Left renal pelvis (tissue), 4 donors: ENCODE results near the gene CSRP1. TPM values are rescaled to one million over a fixed set of nuclear protein-coding genes. Genes with fewer than 3 reads are reported as not detected.
"Not testable (repeated sequence)": the region's sequence is repeated elsewhere in the genome, so short reads cannot be mapped to it uniquely, and the experiment has no call there.

Experiments
- DNase-seq, 4 donors: peaks; one replicate each; pipeline ENCODE4 v3.0.0-alpha.2; 2013; ENCODE audit warnings: low read depth in 4 of 4, low spot score in 3 of 4
- polyA plus RNA-seq, 4 donors: library from polyadenylated mRNA; unstranded; fragments of 120-200 nt; gene quantifications; one replicate each; pipeline ENCODE4 v1.2.1, GENCODE V29; 2013; ENCODE audit not compliant: insufficient read length in 4 of 4

CSRP1 gene
- polyA plus RNA-seq, result 100 to 1,000 TPM; 137 to 415 (median 143) TPM

DNA sequence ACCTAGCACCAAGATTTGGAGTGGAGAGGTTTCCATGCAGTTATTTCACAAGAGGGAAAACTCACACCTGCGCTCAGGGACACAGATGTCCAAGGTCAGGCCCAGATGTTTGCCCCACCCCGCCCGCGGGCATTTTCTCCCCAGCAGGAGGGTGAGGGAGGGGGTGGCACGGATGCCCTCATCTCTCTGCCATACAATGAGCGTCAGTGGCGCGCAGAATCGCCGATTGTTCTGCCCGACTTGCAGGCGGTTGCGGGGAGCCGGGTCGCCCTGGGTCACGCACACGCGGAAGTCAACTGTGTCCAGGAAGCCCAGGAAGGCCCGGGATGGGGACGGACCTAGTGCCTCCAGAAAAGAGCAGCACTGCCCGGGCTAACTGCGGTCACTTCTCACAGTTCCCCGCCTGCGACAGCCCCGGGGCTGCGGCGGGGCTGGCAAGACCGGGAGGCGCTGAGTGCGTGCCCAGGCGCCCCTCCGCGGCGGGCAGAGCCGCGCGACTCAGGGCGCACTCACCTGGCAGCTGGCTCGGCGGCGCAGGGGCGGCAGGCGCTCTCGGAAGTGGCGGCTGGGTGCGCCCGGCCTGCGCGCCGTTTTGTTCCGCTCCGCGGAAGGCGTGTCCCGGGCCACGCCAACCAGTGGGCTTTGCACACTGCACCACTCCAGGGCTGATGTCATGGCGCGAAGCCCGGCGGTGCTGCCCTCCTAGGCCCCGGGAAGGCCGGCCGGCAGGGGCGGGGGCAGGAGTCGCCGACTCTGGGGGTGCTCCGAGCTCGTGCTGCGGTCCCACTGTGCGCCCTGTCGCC lies at the start of gene CSRP1:
Gene CSRP1, minus strand, starts transcription at position 567 of the 803 bp plus-strand sequence. CDS start 10,820 bp downstream, outside the sequence.
- peak in 1 of 4 donors; percentile 71 for DNase-seq

GRCh38 chr1:201555593-201555945 lies 48.6 kb upstream of the CSRP1 start:
- DNase-seq, result no peak

DNA sequence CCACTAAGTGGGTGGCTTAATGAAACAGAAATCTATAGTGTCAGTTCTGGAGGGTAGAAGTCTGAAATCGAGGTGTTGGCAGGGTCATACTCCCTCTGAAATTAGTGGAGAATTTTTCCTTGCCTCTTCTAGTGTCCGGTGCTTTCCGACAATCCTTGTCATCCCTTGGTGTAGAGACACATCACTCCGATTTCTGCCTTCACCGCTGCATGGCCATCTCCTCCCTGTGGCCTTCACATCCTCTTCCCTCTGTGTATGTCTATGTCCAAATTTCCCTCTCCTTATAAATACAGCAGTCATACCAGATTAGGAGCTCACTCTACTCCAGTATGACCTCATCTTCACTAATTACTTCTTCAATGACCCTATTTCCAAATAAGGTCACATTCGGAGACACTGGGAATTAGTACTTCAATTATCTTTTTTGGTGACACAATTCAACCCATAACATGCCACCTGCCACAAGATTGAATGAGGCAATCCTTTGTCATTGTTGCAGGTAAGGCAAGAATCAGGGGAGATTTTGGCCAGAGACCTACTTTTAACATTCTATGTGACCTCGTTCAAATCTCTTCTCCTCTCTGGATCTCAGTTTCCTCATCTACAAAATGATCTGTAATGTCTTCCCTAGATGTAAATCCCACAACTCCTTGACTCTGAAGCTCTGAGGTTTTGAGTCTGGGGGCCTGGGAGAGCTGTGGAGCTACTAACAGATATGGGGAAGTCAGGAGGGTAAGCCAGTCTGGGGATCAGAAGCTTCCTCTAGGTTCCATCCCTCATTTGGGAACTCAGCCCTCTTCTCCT lies 48.1 kb upstream of the CSRP1 start:
- no peak for DNase-seq

GRCh38 chr1:201554190-201554600 lies 47.3 kb upstream of the CSRP1 start:
- no peak for DNase-seq

DNA sequence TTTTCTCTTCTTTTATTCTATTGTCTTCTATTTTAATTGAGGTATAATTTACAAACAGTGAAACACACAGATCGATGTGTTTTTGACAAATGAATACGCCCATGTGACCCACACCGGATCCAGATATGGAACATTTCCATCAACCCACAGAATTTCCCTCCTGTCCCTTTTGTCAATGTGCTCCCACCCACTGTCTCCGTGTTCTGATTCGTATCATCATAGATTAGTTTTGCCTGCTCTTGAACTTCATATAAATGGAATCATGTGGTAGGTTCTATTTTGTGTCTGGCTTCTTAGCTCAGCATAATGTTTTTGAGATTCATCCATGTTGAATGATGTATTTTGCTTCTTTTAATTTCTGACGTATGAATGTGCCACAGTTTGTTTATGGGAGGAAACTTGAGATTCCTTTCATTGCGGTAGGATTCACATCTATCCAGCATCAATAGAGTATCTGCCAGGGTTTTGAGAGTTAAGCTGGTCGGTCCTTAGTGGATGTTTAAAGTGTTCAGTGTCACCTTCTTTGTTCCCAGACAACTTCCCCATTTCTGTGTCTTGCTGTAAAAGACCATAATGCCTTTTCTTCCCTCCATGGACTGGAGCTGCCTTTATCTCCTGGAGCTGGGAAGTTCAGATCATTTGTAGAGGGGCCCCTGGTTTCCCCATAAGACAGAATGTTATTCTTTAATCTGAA lies 46.7 kb upstream of the CSRP1 start:
- DNase-seq, result no peak

DNA sequence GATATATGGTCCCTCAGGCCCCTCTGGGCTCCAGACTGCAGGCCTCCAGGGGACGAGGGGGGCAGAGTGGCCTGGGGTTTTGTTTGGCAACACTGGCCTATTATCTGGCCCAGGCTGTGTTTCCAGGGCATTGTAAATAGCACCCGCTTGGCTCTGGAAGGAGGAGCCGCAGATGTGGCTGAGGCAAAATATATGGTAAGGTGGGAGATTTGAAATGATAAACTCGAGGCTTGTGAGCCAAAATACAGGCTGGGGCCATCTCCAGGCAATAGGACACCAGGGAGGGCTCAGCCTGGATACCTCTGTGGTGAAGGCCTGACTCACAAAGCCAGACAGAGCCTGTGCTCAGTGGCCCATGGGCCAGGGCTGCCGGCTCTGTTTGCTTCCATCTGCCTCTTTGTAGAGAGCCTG lies 46.0 kb upstream of the CSRP1 start:
- no peak for DNase-seq

DNA sequence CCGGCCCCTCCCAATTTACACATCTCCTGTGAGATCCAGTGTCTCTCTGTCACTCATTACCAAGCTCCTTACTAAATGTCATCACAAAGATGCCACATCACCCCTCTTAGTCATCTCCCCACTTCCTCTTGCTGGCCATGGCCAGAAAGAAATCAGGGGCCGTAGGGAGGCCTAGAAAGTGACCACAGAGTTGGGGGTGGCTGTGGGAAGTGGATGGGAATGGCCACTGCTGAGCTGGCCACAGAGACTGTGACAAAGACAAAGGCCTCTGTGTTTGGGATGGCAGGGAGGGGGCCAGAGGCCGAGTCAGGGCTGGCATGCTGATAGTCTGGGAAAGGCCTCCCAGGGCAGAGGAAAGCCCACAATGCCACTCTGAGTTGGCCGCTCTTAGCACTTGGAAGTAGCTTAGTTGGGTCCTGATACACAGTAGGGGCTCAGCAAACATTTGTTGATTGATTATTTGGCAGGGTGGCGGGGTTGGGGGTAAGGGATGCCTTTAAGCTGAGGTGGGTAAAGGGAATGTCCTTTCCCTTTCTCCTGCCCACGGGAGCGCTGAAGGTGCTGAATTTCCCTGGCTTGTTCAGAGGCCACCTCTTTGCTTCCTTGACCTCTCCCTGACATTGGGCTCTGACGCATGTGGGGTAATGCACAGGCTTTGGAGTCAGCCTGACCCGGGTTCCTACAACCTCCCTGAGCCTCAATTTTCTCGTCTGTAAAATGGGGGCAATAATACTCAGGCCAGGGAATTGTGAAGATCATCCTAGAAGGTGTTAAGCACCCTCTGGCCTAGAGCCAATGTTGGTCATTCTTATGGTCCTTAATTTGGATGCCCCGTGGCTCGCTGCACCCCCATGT lies 45.2 kb upstream of the CSRP1 start:
- no peak for DNase-seq

DNA sequence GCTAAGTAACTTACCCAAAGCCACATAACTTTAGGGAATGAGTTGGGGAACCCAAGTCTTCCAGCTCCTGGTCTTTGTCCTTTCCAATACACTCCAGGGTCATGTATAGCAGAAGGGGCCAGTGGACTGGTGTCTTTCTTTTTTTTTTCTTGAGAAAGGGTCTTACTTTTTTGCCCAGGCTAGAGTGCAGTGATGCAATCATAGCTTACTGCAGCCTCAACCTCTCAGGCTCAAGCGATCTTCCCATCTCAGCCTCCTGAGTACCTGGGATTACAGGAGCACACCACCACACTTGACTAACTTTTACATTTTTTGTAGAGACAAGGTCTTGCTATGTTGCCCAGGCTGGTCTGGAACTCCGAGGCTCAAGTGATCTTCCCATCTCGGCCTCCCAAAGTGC lies 44.2 kb upstream of the CSRP1 start:
- no peak for DNase-seq

DNA sequence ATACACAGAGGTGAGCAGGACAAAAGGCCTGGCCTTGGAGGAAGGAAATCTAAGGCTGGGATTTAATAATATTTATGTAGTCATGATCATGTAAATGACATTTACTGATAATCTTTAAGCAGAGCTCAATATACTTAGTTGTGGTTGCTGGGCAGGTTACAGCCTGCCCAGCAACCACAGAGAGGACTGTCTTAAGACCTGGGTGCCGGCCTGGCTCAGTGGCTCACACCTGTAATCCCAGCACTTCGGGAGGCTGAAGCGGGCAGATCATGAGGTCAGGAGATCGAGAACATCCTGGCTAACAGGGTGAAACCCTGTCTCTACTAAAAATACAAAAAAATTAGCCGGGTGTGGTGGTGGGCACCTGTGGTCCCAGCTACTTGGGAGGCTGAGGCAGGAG lies 42.6 kb upstream of the CSRP1 start:
- not testable (repeated sequence) for DNase-seq

DNA sequence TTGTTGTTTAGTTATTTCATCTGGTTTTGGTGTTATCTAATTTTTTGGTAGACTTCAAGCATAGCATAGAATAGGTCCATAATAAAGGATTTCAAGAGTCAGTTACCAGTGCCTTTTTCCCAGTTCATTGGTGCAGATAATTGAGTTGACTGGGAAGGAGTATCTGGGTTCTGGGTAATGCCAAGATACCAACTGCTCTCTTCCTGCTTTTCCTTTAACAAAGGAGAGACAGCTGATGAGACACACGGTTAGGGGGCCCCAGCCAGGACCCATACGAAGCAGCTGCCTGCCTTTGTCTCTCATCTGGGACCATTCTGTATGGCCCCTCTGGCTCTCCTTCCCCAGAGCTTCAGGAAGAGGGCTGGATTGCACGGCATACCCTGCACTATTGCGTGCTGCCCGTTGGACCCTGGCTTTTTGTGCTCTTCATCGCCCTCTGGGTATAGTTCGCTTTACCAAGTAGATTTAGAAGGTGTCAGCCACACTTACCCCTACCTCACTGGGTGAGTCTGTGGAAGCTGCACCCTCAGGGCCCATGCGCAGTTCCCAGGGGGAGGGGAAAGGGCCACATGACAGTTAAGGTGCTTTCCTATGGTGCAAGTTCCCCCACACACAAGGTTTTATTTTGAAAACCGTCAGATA lies 39.0 kb upstream of the CSRP1 start:
- no peak for DNase-seq

GRCh38 chr1:201544710-201545109 lies 37.8 kb upstream of the CSRP1 start:
- no peak for DNase-seq

DNA sequence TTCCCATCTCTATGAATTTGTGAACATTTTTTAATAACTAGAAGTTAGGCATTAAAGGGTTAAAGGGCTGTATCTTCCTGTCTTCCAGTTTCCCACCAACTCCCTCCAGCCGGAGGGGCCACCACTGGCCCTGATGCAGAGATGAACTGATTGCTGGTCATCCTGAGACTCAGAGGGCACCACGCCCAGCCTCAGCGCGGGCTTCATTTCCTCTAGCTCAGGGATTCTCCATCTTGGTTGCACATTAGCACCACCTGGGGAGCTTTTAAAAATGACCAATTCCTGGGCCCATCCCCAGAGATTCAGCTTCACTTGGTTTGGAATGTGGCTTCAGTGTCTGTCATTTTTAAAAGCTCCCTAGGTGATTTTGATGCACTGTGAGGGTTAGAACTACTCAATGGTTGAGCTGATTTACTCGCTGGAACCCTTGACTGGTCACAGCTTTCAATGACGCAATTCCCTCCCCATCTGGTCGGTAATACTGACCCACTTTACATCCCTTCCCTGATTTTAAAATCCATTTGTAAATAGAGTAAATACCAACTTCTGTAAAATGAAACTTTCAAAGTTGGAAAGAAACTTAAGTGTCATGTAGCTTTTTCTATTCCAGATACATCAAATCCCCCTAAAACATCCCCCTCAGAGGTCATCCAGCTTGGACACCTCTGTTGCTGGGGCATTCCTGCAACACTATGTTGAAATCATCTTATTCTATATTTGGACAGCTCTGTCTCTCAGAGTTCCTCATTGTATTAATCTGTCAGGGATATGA lies 37.1 kb upstream of the CSRP1 start:
- DNase-seq, result no peak

- no peak for DNase-seq
Observed at GRCh38 chr1:201542309-201543035, 35.5 kb upstream of the CSRP1 start.

DNA sequence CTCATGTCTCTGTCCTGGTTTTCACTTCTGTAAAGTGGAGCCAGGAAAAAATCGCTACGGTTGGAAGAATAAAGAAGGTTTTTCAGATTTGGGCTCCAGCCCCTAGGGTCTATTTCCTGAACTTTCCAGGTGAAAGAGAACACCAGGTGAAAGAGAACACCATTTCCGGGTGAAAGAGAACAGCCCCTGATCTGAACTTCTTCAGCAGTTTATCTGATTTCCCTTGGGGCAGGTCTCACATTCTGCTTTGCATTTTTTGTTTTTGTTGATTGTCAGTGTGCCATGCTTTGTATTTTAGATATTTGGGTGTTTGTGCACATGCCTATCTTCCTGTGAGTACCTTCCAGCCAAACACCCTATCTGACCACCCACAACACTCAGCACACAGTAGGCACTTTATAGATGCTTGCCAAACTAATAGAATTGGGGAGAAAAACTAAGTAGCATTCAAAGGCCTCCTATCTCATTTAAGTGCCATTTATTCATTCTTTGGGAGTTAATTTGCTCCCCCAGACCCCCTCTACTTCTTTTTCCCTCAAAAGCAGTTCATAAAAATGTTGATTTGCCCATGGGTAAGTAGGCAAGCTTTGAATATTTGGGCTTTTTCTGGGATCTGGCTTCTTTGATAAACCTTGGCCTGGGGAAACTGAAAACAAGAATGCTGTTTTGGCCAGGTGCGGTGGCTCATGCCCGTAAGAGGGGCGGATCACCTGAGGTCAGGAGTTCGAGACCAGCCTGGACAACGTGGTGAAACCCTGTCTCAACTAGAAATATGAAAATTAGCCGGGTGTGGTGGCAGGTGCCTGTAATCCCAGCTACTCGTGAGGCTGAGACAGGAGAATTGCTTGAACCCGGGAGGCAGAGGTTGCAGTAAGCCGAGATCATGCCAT lies 34.2 kb upstream of the CSRP1 start:
- no peak for DNase-seq

- DNase-seq, result no peak
Observed at GRCh38 chr1:201539561-201540431, 32.9 kb upstream of the CSRP1 start.
